ENCODE measurements around the gene FAM161A.

FAM161A gene

DNA sequence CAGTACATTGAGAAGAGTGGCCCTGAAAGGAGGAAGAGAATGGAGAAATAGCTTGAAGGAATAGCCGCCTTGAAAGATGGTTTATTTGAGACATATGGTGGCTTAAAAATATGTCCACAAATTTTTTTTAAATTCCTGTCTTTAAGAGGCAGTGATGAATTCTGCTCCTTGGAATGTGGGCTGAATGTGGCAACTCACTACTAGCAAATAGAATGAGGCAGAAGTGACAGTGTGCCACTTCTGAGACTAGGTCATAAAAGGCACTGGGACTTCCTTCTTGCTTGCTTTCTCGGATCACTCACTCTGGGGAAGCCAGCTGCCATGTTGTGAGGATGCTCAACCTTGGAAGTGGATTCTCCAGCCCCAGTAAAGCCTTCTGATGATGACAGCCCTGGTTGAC, 67.0 kb downstream of the FAM161A start:
- DNase-seq (ENCODE audit: low read depth in 1 of 2, low spot score in 1 of 2), result no peak

DNA sequence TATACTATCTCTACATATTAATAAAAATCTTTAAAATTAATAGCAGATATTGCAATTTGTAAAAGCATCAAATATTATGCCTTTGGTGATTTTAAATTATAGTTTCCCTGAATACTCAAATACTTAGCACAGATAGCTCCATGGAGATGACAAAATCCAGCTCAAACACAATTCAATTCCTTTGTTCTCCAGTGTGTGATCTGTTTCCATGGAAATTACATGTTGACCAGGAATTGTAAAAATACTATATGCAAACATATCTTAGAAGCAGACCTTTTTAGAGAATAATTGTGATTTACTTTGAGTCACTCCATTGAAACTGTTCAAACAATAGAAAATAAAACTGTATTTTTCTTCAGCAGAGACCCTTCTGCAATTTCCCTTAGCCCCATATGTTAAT, 68.3 kb downstream of the FAM161A start:
- no peak for DNase-seq (ENCODE audit: low read depth in 1 of 2, low spot score in 1 of 2)

DNA sequence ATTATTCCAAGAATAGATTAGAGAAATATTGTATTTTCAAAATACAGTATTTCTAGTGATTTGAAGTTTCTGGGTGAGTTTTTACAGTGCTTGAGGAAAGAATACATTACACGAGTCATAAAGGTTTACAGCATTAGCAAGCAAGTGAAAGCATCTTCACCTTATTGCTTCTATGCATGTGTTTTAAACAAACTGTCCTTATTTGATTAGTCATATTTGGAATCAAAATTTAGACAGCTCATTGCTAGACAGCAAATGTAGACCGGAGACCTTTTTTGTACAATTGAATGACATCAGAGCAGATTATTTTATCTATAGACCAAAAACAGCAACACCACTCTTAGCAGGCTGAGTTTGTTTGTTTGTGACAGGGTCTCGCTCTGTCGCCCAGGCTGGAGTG, 69.2 kb downstream of the FAM161A start:
- no peak for DNase-seq (ENCODE audit: low read depth in 1 of 2, low spot score in 1 of 2)

DNA sequence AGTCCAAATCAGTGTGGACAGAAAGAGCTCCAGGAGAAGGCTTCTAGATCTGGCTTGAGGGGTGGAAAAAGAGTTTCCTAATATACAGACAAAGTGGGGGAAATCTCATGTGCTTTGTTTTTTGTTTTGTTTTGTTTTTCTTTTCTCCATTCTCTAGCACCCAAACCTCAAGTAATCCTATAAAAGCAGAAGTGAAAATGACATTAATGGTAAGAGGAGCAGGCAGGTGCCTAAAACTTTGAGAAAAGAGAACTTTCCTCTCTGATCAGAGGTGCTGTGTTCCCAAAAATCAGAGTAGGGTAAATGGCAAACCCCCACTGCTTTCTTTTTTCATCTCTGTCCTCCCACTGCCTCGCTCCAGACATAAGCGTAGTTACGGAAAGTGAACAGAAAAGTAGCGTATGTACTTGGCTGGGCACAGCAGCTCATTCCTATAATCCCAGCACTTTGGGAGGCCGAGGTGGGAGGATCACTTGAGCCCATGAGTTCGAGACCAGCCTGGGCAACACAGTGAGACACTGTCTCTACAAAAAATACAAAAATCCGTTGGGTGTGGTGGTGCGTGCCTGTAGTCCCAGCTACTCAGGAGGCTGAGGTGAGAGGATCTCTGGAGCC, 77.8 kb downstream of the FAM161A start:
- DNase-seq (ENCODE audit: low read depth in 1 of 2, low spot score in 1 of 2), result no peak
